Hepatocyte (in vitro differentiated cells): Measurements from ENCODE around the gene ZBTB20. TPM values are rescaled to one million over a fixed set of nuclear protein-coding genes. Genes with fewer than 3 reads are reported as not detected.

Experiments used
- DNase-seq: peaks from one replicate; pipeline ENCODE4 v3.0.0-alpha.2; 2016; ENCODE audit warnings: low spot score
- H2AFZ ChIP-seq: fragments of 200-600 bp; sonication (generic); 2 replicates; pipeline ENCODE4 v1.6.0; 2016; ENCODE audit warnings: antibody characterized with exemption, mild to moderate bottlenecking
- H3K27ac ChIP-seq: fragments of 200-600 bp; sonication (generic); 2 replicates; pipeline ENCODE4 v1.5.1; 2016; ENCODE audit warnings: mild to moderate bottlenecking
- H3K27me3 ChIP-seq: fragments of 200-600 bp; sonication (generic); 2 replicates; pipeline ENCODE4 v1.6.1; 2016
- H3K36me3 ChIP-seq: fragments of 200-600 bp; sonication (generic); replicated peaks from 2 replicates; pipeline ENCODE4 v1.5.1; 2016; ENCODE audit warnings: low read depth; ENCODE audit not compliant: insufficient read depth
- H3K4me1 ChIP-seq: fragments of 200-600 bp; sonication (generic); 2 replicates; pipeline ENCODE4 v1.5.1; 2016; ENCODE audit warnings: mild to moderate bottlenecking, moderate library complexity; ENCODE audit not compliant: insufficient read depth
- H3K4me2 ChIP-seq: fragments of 200-600 bp; sonication (generic); 2 replicates; pipeline ENCODE4 v1.6.0; 2016
- H3K4me3 ChIP-seq: fragments of 200-600 bp; sonication (generic); 2 replicates; pipeline ENCODE4 v1.5.1; 2016; ENCODE audit warnings: mild to moderate bottlenecking
- H3K79me2 ChIP-seq: fragments of 200-600 bp; sonication (generic); 2 replicates; pipeline ENCODE4 v1.6.0; 2017; ENCODE audit warnings: mild to moderate bottlenecking
- H3K9me2 ChIP-seq: fragments of 200-600 bp; sonication (generic); replicated peaks from 2 replicates; pipeline ENCODE4 v1.6.0; 2017; ENCODE audit warnings: mild to moderate bottlenecking; ENCODE audit not compliant: insufficient read depth
- H3K9me3 ChIP-seq: fragments of 200-600 bp; sonication (generic); 2 replicates; pipeline ENCODE4 v1.5.1; 2016; ENCODE audit warnings: low read depth, mild to moderate bottlenecking
- H4K20me1 ChIP-seq: fragments of 200-600 bp; sonication (generic); 2 replicates; pipeline ENCODE4 v1.6.0; 2016; ENCODE audit warnings: mild to moderate bottlenecking; ENCODE audit not compliant: insufficient read depth, poor library complexity, severe bottlenecking
- CTCF ChIP-seq: fragments of 200-600 bp; sonication (generic); IDR thresholded peaks from 2 replicates; pipeline ENCODE4 v1.5.1; 2016; ENCODE audit warnings: antibody characterized with exemption, mild to moderate bottlenecking; ENCODE audit not compliant: poor library complexity
- EZH2 ChIP-seq: fragments of 200-600 bp; sonication (generic); IDR thresholded peaks from 2 replicates; pipeline ENCODE4 v1.6.1; 2016; ENCODE audit warnings: antibody characterized with exemption, mild to moderate bottlenecking, borderline replicate concordance
- EZH2phosphoT487 ChIP-seq: fragments of 200-600 bp; sonication (generic); IDR thresholded peaks from one replicate; pipeline ENCODE4 v1.6.1; 2018; ENCODE audit warnings: antibody characterized with exemption, mild to moderate bottlenecking, low read depth, moderate library complexity; ENCODE audit not compliant: unreplicated experiment, severe bottlenecking
- WGBS: methylation state at CpG from one replicate; pipeline ENCODE4 v1.1.6; 2016; ENCODE audit warnings: low lambda C conversion rate; ENCODE audit errors: missing lambda C conversion rate; 5-methylcytosine and 5-hydroxymethylcytosine counted together
- polyA plus RNA-seq: library from polyadenylated mRNA; unstranded; fragments of >200 nt; fragmentation: Nextera tagmentation; extraction: Ambion mirVana; gene quantifications from 2 replicates; pipeline ENCODE4 v1.2.1, GENCODE V29; 2016
- total RNA-seq: library from RNA; depleted of rRNA; stranded (reverse); fragments of >200 nt; gene quantifications from 2 replicates; pipeline ENCODE4 v1.2.3, GENCODE V29; 2014

Gene ZBTB20
- total and polyA plus RNA-seq, 2 experiments from 2014 or later: 25.8 to 28.0 TPM

DNA sequence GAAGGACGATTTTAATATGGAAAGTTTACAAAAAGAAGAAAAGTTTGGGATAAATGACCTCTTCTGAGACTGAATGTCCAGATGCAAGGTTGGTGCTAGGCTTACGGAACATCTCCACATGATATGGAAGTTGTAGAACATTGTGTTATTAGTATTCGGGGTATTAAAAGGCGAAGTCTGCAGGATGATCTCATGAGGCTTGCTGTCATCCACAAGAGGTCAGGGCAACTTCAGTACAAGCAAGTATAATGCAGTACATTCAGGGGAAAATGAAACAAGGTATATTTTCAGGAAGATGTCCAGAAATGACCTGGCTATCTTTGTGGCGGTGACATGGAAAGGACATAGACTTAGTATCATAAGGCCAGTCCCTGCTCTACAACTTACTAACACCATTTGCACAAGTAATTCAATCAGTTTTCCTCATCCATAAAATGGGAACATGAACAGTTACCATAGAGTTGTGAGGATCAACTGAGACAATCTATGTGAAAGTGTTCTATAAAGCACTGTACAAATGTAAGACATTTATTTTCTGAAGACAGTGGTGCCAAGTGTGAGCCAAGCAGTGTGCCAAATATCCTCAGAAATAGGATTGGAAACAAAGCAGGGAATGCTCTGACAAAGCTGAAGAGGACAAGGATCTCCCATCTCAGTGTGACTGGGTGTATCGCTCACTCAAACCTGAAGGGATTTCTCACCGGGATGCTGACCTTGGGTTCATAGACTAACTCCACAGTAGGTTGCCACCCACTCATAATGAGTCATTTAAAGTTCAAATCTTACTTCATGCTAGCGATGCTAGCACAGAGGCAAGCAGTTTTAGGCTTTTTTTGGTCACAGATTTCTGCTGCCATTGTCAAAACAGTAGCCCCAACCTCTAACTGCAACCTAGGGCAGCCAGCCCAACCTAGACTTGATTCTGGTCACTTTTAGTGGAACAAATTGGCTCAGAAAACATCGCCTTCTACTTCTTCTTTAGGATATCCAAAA is 735.0 kb downstream of the ZBTB20 start:
- Histone ChIP-seq H3K9me3 (no peaks in the 10 kb centered on the region), H3K9me2 (no peaks in the 10 kb centered on the region), H2AFZ (no peak overlapping the region), H3K27ac (peak overlapping the region; percentile 51), H4K20me1 (peaks cover 3% of the 10 kb centered on the region), H3K4me1 (peaks cover 5% of the 10 kb centered on the region), H3K36me3 (no peaks in the 10 kb centered on the region), H3K79me2 (peaks cover under 1% of the 10 kb centered on the region), H3K4me3 (no peak overlapping the region), H3K4me2 (no peak overlapping the region), H3K27me3 (no peaks in the 10 kb centered on the region)
- peak; percentile 25 for DNase-seq
- no peak for TF ChIP-seq EZH2
- TF ChIP-seq EZH2phosphoT487: no peak
- TF ChIP-seq CTCF: no peak
- 80% methylated on average over 9 of the region's 9 CpGs for WGBS

DNA sequence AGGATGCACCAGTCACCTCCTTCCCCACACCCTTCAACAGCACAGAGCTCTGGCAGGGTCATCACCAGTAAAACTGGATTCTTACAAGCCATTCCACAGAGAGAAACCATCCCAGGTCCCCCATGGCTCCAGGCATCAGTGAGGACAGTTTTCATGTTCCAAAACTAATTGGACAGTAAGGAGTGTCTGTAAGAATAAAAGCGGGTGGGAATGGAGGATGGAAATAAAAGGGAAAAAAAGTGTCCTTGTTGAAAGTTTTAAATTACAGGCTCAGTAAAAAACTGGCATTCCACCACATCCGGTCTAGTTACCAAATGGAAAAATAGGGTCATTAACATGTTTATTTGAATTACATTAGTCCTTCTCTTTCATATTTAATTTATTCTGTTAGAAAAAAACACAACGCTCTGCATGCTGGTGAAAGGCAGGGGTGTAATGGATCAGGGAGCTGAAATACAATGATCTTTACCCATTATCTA is 735.9 kb downstream of the ZBTB20 start:
- H3K9me3 ChIP-seq: no peaks in the 10 kb centered on the region
- H3K79me2 ChIP-seq: no peaks in the 10 kb centered on the region
- peak overlapping the region; percentile 51 for H3K27ac ChIP-seq
- H4K20me1 ChIP-seq: peaks cover 3% of the 10 kb centered on the region
- no peak overlapping the region for H3K4me2 ChIP-seq
- H2AFZ ChIP-seq: no peak overlapping the region
- no peaks in the 10 kb centered on the region for H3K9me2 ChIP-seq
- H3K4me1 ChIP-seq: peaks cover 5% of the 10 kb centered on the region
- no peaks in the 10 kb centered on the region for H3K27me3 ChIP-seq
- H3K36me3 ChIP-seq: no peaks in the 10 kb centered on the region
- 68% methylated on average over 3 of the region's 3 CpGs for WGBS
- TF ChIP-seq CTCF (no peak), EZH2 (no peak), EZH2phosphoT487 (no peak)
- no peak overlapping the region for H3K4me3 ChIP-seq
- DNase-seq: no peak

DNA sequence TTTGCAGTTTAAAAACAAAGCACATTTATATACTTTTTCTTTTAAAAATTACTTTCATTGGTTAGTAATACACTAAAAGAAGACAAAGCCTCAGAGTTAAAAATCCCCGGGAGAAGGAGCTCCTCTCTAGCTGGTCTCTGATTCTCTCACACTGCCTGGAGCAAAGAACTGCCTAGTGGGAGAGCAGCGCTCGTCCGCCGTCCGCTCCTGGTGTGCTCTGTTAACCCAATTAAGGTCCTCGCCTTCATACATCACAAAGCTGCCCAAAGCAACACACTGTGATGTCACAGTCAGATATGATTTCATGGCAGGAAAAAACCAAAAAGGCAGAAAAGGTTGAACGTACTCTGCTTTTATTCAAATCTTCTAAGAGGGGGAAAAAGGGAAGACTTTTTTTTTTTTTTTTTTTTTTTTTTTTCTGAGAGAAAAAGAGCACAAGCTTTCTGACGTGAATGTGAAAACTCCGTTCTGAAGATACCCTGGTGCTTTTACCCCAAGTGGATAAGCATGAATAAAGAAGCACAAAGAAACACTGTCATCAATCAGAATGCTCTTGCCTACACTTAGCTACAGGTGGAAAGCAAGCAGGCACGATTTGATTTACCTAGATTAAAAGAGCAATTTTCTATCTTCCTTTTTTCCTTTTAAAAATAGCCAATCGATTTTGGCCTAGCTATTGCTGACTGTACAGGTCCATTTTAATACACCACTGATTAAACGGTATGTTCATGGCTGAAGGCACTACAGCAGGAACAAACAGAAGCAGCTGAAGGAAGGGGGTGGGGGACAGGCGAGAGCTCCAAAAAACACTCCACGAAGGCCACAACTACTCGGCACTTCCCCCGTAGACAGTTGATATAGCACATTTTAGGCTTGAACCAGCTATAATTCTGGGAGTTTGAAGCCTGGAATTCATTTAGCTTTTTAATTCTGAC is 738.1 kb downstream of the ZBTB20 start:
- 71% methylated on average over 17 of the region's 17 CpGs for WGBS
- H3K27ac ChIP-seq: peak overlapping the region; percentile 39
- DNase-seq: no peak

More for the DNA sequence above, 738.1 kb downstream of the ZBTB20 start:
- Histone ChIP-seq H3K9me3 (no peaks in the 10 kb centered on the region), H2AFZ (no peak overlapping the region), H4K20me1 (peaks cover 3% of the 10 kb centered on the region), H3K27me3 (no peaks in the 10 kb centered on the region), H3K4me1 (peaks cover 5% of the 10 kb centered on the region), H3K36me3 (no peaks in the 10 kb centered on the region), H3K9me2 (no peaks in the 10 kb centered on the region), H3K4me3 (no peak overlapping the region), H3K79me2 (no peaks in the 10 kb centered on the region), H3K4me2 (peak overlapping the region; percentile 14)
- TF ChIP-seq EZH2phosphoT487 (no peak), EZH2 (no peak), CTCF (no peak)
